Astrocyte of the cerebellum (primary cell): Measurements from ENCODE around the gene PKD1.

Experiments
- DNase-seq: peaks from one replicate; pipeline ENCODE4 v3.0.0-alpha.2; 2011; ENCODE audit warnings: low read depth
- H3K4me3 ChIP-seq: 2 replicates; pipeline ENCODE4 v1.5.1; 2011; ENCODE audit warnings: mild to moderate bottlenecking, low read depth, low read length, moderate library complexity
- CTCF ChIP-seq: IDR thresholded peaks from 2 replicates; pipeline ENCODE4 v1.5.1; 2012; ENCODE audit warnings: low read length, low read depth, moderate library complexity, mild to moderate bottlenecking; ENCODE audit errors: missing control alignments
- in situ Hi-C: cut with HindIII; loops from 2 replicates; pipeline ENCODE4 v1.10.0; 2017; ENCODE audit warnings: low sequenced_read_pairs

Gene PKD1

GRCh38 chr16:2045965-2046892 lies 89.5 kb downstream of the PKD1 start:
- TF ChIP-seq CTCF, result no peak
- in situ Hi-C loops, result no loop called here
- DNase-seq, result no peak
- no peak overlapping the region for H3K4me3 ChIP-seq

- H3K4me3 ChIP-seq, result no peak overlapping the region
Measured at GRCh38 chr16:2044541-2044940, 91.2 kb downstream of the PKD1 start.

GRCh38 chr16:2043667-2044451 lies 91.8 kb downstream of the PKD1 start:
- in situ Hi-C loops, result no loop called here
- no peak for TF ChIP-seq CTCF
- H3K4me3 ChIP-seq, result no peak overlapping the region
- no peak for DNase-seq

More at GRCh38 chr16:2044541-2044940, 91.2 kb downstream of the PKD1 start:
- in situ Hi-C loops, result no loop called here
- no peak for TF ChIP-seq CTCF
- no peak for DNase-seq

- no peak for DNase-seq
- in situ Hi-C loops, result no loop called here
- TF ChIP-seq CTCF, result no peak
- H3K4me3 ChIP-seq, result no peak overlapping the region
Measured at GRCh38 chr16:2042986-2043666, 92.6 kb downstream of the PKD1 start.

- in situ Hi-C loops, result no loop called here
- H3K4me3 ChIP-seq, result no peak overlapping the region
- no peak for TF ChIP-seq CTCF
- no peak for DNase-seq
Measured at GRCh38 chr16:2042171-2042985, 93.3 kb downstream of the PKD1 start.
